Neural crest cell (in vitro differentiated cells): ENCODE data around the gene MYO7A. TPM values are rescaled to one million over a fixed set of nuclear protein-coding genes. Genes with fewer than 3 reads are reported as not detected.
A peak's percentile ranks its signal among the peaks of the same experiment; 100 is the strongest.

Source experiments
- DNase-seq: peaks from one replicate; pipeline ENCODE4 v3.0.0; 2021; ENCODE audit warnings: low read depth, mixed read lengths, low spot score
- H3K27ac Mint-ChIP-seq: one replicate; pipeline ENCODE4 v1.8.0; 2021; ENCODE audit warnings: mild to moderate bottlenecking, mixed read lengths; ENCODE audit not compliant: unreplicated experiment
- H3K27me3 Mint-ChIP-seq: 2 replicates; pipeline ENCODE4 v1.8.0; 2021; ENCODE audit warnings: low read depth, mild to moderate bottlenecking, mixed read lengths
- H3K36me3 Mint-ChIP-seq: 2 replicates; pipeline ENCODE4 v1.8.0; 2021; ENCODE audit warnings: low read depth, mild to moderate bottlenecking, mixed read lengths
- H3K4me1 Mint-ChIP-seq: 2 replicates; pipeline ENCODE4 v1.8.0; 2021; ENCODE audit warnings: mixed read lengths
- H3K4me3 Mint-ChIP-seq: one replicate; pipeline ENCODE4 v1.8.0; 2021; ENCODE audit warnings: mild to moderate bottlenecking, mixed read lengths
- H3K9me3 Mint-ChIP-seq: 2 replicates; pipeline ENCODE4 v1.8.0; 2021; ENCODE audit warnings: mixed read lengths
- total RNA-seq: library from RNA; stranded (reverse); gene quantifications from 2 replicates; pipeline ENCODE4 v1.2.1, GENCODE V29; 2021
- TF ChIP-seq, protein P1 (sequence below): fragments of 200-600 bp; sonication (generic); conservative IDR thresholded peaks from 2 replicates; pipeline ENCODE4 v1.5.0; 2021; ENCODE audit warnings: antibody characterized with exemption, mild to moderate bottlenecking

Gene MYO7A
- total RNA-seq, 1 donor from 2014 or later = 2.5 TPM

DNA sequence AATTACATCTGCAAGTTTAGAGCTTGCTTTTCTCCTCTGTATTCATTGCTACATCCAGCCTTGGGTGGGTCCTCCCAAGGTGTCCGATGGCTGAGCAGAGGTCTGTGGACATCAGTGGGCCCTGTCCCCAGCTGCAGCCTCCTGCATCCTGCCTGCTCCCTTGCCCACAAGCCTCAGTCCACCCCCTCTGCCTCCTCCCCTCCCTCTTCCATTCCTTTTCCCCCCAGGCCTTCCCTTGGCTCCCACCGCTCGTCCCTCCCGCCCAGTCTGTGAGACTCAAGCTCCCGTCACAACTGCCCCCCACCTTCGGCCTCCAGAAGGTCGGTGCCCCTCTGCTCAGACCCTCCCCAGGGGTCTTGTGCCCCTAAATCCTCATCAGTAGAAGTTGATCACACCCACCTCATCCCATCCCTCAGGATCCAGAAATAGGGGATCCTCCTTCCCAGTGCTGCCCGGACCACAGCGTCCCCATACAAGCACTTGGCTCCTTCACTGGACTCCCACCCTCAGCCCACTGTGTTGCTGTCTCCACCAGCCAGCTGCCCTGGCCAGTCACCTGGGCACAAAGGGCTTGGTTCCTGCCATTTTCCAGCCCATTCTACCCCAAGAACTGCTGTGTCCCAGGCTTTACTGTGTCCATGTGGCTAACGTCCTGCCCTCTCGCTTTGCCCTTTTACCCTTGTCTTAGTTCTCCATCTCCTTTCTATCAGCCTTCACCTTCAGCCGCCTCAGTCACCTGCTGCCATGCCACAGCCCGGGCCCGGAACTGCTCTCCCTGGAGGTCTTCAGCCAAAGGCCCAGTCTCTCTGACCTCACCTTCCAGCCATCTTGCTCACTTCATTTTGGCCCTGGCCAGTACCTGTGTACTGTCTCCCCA lies 27.6 kb upstream of the MYO7A start:
- Mint-ChIP-seq H3K4me3 (no peak overlapping the region), H3K9me3 (no peaks in the 10 kb centered on the region), H3K4me1 (peaks cover 3% of the 10 kb centered on the region), H3K27me3 (no peaks in the 10 kb centered on the region), H3K27ac (peak overlapping the region; percentile 35), H3K36me3 (peaks cover 8% of the 10 kb centered on the region)
- DNase-seq = no peak
- TF ChIP-seq, protein P1, sequence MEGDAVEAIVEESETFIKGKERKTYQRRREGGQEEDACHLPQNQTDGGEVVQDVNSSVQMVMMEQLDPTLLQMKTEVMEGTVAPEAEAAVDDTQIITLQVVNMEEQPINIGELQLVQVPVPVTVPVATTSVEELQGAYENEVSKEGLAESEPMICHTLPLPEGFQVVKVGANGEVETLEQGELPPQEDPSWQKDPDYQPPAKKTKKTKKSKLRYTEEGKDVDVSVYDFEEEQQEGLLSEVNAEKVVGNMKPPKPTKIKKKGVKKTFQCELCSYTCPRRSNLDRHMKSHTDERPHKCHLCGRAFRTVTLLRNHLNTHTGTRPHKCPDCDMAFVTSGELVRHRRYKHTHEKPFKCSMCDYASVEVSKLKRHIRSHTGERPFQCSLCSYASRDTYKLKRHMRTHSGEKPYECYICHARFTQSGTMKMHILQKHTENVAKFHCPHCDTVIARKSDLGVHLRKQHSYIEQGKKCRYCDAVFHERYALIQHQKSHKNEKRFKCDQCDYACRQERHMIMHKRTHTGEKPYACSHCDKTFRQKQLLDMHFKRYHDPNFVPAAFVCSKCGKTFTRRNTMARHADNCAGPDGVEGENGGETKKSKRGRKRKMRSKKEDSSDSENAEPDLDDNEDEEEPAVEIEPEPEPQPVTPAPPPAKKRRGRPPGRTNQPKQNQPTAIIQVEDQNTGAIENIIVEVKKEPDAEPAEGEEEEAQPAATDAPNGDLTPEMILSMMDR = no peak

DNA sequence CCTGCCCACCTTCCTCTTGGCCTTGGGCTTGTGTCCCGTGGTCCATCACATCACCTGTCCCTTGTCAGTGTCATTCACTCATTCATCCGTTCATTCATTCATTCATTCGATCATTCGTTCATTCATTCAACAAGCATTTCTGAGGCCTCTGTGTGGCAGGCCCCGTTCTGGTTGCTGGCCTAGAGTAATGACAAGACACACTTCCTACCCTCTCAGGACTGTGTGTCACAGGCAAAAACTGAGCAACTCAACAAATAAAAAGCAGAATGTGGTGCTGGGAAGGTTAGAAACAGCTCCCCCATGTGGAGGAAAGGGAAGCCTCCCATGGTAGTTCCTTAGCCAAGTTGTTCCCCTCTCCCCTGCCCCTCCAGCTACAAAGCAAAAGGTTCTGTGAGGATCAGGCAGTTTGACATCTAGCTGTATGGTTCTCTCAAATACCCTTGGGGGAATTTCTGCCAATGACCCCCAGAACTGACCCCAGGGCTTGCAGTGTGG lies 27.0 kb upstream of the MYO7A start:
- Mint-ChIP-seq H3K4me1 (peaks cover 3% of the 10 kb centered on the region), H3K27me3 (no peaks in the 10 kb centered on the region), H3K27ac (peak overlapping the region; percentile 35), H3K4me3 (no peak overlapping the region), H3K9me3 (no peaks in the 10 kb centered on the region), H3K36me3 (peaks cover 8% of the 10 kb centered on the region)
- no peak for DNase-seq
- TF ChIP-seq, protein P1 = peak; percentile 55

DNA sequence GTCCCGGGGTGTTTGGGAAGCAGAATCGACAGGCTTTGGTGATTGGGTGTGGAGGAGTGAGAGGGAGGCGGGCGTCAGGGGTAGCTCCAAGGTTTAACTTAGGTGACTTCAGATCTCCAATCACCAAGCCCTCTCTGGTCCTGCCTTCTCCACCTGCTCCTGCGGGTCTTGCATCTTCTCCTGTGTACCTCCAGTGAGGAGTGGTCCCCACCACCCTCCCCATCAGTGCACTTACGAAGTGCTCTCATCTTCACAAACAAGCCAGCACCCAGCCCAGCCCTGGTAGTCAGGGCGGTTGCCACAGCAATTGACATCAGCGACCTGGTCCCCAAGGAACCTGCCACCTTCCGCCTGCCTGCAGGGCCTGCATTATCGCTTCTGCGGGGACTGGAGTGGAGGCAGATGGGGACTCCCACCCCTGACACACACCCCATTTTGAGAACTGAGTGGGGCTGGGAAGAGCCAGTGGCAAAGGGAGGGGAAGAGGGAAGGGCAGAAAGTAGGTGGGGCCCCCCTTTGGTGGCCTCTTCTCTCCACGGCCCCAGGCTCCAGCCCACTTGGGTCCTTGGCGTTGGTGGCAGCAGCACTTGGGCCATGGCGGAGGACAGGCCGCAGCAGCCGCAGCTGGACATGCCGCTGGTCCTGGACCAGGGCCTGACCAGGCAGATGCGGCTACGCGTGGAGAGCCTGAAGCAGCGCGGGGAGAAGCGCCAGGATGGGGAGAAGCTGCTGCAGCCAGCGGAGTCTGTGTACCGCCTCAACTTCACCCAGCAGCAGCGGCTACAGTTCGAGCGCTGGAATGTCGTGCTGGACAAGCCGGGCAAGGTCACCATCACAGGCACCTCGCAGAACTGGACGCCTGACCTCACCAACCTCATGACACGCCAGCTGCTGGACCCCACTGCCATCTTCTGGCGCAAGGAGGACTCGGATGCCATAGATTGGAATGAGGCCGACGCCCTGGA lies 25.5 kb upstream of the MYO7A start, which contains the start of gene OMP:
OMP (plus strand) TSS at position 595 of the 965 bp plus-strand sequence; CDS start at position 595, 0 bp downstream.
- H3K27ac Mint-ChIP-seq = peak within 1 kb of the TSS; percentile 19
- peaks cover 3% of the 10 kb centered on the region for H3K4me1 Mint-ChIP-seq
- H3K36me3 Mint-ChIP-seq = peaks cover 8% of the 10 kb centered on the region
- DNase-seq = no peak
- TF ChIP-seq, protein P1 = no peak
- no peaks in the 10 kb centered on the region for H3K27me3 Mint-ChIP-seq
- H3K4me3 Mint-ChIP-seq = no peak within 1 kb of the TSS
- no peaks in the 10 kb centered on the region for H3K9me3 Mint-ChIP-seq

DNA sequence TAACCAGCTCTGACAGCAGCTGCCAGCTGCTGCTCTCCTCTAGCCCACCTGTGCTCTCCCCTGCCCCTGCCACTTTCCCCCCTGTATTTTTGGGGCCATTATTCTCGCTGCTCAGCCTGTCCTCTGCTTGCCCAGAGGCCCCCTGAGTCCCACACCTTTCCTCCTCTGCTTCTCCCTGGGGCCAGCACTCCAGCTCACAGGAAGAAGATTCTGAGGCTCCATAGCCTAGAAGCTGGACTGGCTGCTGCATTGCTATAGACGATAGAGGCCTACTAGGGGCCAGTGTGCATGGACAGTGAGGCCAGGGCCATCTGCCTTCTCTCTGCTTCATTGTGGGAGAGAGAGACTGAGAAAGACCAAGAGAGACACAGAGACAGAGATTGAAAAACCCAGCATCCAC lies 24.7 kb upstream of the MYO7A start:
- DNase-seq = no peak
- Mint-ChIP-seq H3K4me3 (no peak overlapping the region), H3K9me3 (no peaks in the 10 kb centered on the region), H3K4me1 (peaks cover 3% of the 10 kb centered on the region), H3K27ac (no peak overlapping the region), H3K27me3 (no peaks in the 10 kb centered on the region), H3K36me3 (peaks cover 8% of the 10 kb centered on the region)
- TF ChIP-seq, protein P1 = no peak

DNA sequence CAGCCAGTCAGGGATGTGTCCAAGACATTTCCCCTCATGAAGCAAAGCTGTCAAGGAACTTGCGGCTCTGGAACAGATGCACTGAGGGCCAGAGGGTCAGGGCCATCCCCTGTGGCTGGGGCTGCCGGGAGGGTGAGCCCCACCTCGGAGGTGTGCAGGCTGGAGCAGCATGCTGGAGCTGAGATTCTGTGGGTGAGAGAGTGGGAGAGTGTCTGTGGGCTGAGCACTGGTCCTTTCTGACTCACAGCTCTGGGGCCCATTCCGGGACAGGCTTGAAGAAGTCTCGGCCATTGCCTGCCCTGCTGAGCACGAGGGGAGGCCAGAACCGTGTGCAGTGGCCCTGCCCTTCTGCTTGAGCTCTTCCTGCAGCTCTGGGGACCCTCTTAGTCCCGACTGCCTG lies 23.3 kb upstream of the MYO7A start:
- H3K27ac Mint-ChIP-seq = no peak overlapping the region
- no peak overlapping the region for H3K4me3 Mint-ChIP-seq
- peaks cover 8% of the 10 kb centered on the region for H3K36me3 Mint-ChIP-seq
- no peak for DNase-seq
- TF ChIP-seq, protein P1 = no peak
- peaks cover 3% of the 10 kb centered on the region for H3K4me1 Mint-ChIP-seq
- H3K27me3 Mint-ChIP-seq = no peaks in the 10 kb centered on the region
- H3K9me3 Mint-ChIP-seq = no peaks in the 10 kb centered on the region
